GM23248 (cell line): Measurements from ENCODE around the gene ROBO2. TPM values are rescaled to one million over a fixed set of nuclear protein-coding genes. Genes with fewer than 3 reads are reported as not detected.

Experiments used
- DNase-seq: peaks from one replicate; pipeline ENCODE4 v3.0.0-alpha.2; 2015
- H2AFZ ChIP-seq: fragments of 200-600 bp; sonication (generic); 2 replicates; pipeline ENCODE4 v1.6.1; 2016; ENCODE audit warnings: antibody characterized with exemption
- H3F3A ChIP-seq: fragments of 200-600 bp; sonication (generic); 2 replicates; pipeline ENCODE4 v1.6.1; 2016; ENCODE audit warnings: mild to moderate bottlenecking, antibody characterized with exemption, mixed run types; ENCODE audit not compliant: insufficient read depth
- H3K27ac ChIP-seq: fragments of 200-600 bp; sonication (generic); 2 replicates; pipeline ENCODE4 v1.5.1; 2016; ENCODE audit warnings: mild to moderate bottlenecking
- H3K27me3 ChIP-seq: fragments of 200-600 bp; sonication (generic); replicated peaks from 2 replicates; pipeline ENCODE4 v1.6.1; 2016; ENCODE audit warnings: mild to moderate bottlenecking; ENCODE audit not compliant: insufficient read depth
- H3K36me3 ChIP-seq: fragments of 200-600 bp; sonication (generic); 2 replicates; pipeline ENCODE4 v1.6.1; 2016; ENCODE audit warnings: low read depth, mild to moderate bottlenecking
- H3K4me1 ChIP-seq: fragments of 200-600 bp; sonication (generic); 2 replicates; pipeline ENCODE4 v1.6.1; 2016; ENCODE audit warnings: mild to moderate bottlenecking; ENCODE audit not compliant: insufficient read depth
- H3K4me2 ChIP-seq: fragments of 200-600 bp; sonication (generic); one replicate; pipeline ENCODE4 v1.6.1; 2016; ENCODE audit warnings: mild to moderate bottlenecking; ENCODE audit not compliant: unreplicated experiment
- H3K4me3 ChIP-seq: fragments of 200-600 bp; sonication (generic); 2 replicates; pipeline ENCODE4 v1.5.1; 2016; ENCODE audit warnings: mild to moderate bottlenecking
- H3K79me2 ChIP-seq: fragments of 200-600 bp; sonication (generic); 2 replicates; pipeline ENCODE4 v1.6.1; 2016; ENCODE audit warnings: mild to moderate bottlenecking; ENCODE audit not compliant: insufficient read depth
- H3K9ac ChIP-seq: fragments of 200-600 bp; sonication (generic); 2 replicates; pipeline ENCODE4 v1.6.1; 2016; ENCODE audit warnings: mild to moderate bottlenecking
- H3K9me2 ChIP-seq: fragments of 200-600 bp; sonication (generic); 2 replicates; pipeline ENCODE4 v1.6.1; 2016; ENCODE audit warnings: mixed run types, mild to moderate bottlenecking, moderate library complexity; ENCODE audit not compliant: insufficient read depth
- H3K9me3 ChIP-seq: fragments of 200-600 bp; sonication (generic); one replicate; pipeline ENCODE4 v1.6.1; 2017; ENCODE audit warnings: low read depth
- H4K20me1 ChIP-seq: fragments of 200-600 bp; sonication (generic); 2 replicates; pipeline ENCODE4 v1.6.0; 2016; ENCODE audit not compliant: insufficient read depth
- EZH2 ChIP-seq: fragments of 200-600 bp; sonication (generic); IDR thresholded peaks from 2 replicates; pipeline ENCODE4 v1.6.1; 2018; ENCODE audit warnings: antibody characterized with exemption, mild to moderate bottlenecking; ENCODE audit not compliant: insufficient read depth, poor library complexity, severe bottlenecking
- EZH2phosphoT487 ChIP-seq: fragments of 200-600 bp; sonication (generic); IDR thresholded peaks from 2 replicates; pipeline ENCODE4 v1.6.1; 2018; ENCODE audit warnings: antibody characterized with exemption, moderate library complexity, mild to moderate bottlenecking, low read depth; ENCODE audit not compliant: insufficient read depth
- WGBS, 2 experiments: methylation state at CpG; one replicate each; pipeline ENCODE4 v1.1.6; 2015 to 2017; ENCODE audit warnings: low lambda C conversion rate in 2 of 2, low coverage in 1 of 2; ENCODE audit errors: missing lambda C conversion rate in 2 of 2; 5-methylcytosine and 5-hydroxymethylcytosine counted together
- in situ Hi-C: fragments of 300-500 bp; cut with MboI; formaldehyde crosslinking; loops from 2 replicates; pipeline ENCODE4 v1.15.0; 2020
- polyA plus RNA-seq: library from polyadenylated mRNA; unstranded; fragments of >200 nt; fragmentation: Nextera tagmentation; extraction: Ambion mirVana; gene quantifications from 2 replicates; pipeline ENCODE4 v1.2.1, GENCODE V29; 2016
- total RNA-seq: library from RNA; depleted of rRNA; stranded (reverse); fragments of >200 nt; shearing (Covaris generic); gene quantifications from 2 replicates; pipeline ENCODE4 v1.2.3, GENCODE V29; 2014

The ROBO2 gene
- total and polyA plus RNA-seq, 2 experiments from 2014 or later = under 0.01 to 0.05 TPM

- H4K20me1 ChIP-seq = no peaks in the 10 kb centered on the region
- H3K27me3 ChIP-seq = no peaks in the 10 kb centered on the region
- H3K79me2 ChIP-seq = no peaks in the 10 kb centered on the region
- H3K4me3 ChIP-seq = no peak overlapping the region
- H3K9ac ChIP-seq = no peak overlapping the region
- no peaks in the 10 kb centered on the region for H3F3A ChIP-seq
- no peak for TF ChIP-seq EZH2phosphoT487
- no peak for TF ChIP-seq EZH2
- H3K9me2 ChIP-seq = no peaks in the 10 kb centered on the region
- no peaks in the 10 kb centered on the region for H3K36me3 ChIP-seq
- H3K4me1 ChIP-seq = no peaks in the 10 kb centered on the region
- in situ Hi-C loops = no loop called here
- DNase-seq = no peak
- no peak overlapping the region for H3K27ac ChIP-seq
- H3K4me2 ChIP-seq = no peak overlapping the region
- no peaks in the 10 kb centered on the region for H3K9me3 ChIP-seq
- no peak overlapping the region for H2AFZ ChIP-seq
Measured at GRCh38 chr3:77426531-77426930, 386.6 kb downstream of the ROBO2 start.

GRCh38 chr3:77427528-77427927, 387.6 kb downstream of the ROBO2 start:
- no peaks in the 10 kb centered on the region for H4K20me1 ChIP-seq
- no peak overlapping the region for H3K4me3 ChIP-seq
- no peaks in the 10 kb centered on the region for H3K27me3 ChIP-seq
- H3K9me3 ChIP-seq = no peaks in the 10 kb centered on the region
- DNase-seq = no peak
- no peaks in the 10 kb centered on the region for H3F3A ChIP-seq
- no peak overlapping the region for H3K27ac ChIP-seq
- no peak overlapping the region for H3K9ac ChIP-seq
- H3K9me2 ChIP-seq = no peaks in the 10 kb centered on the region
- 79 to 82% methylated on average over 3 of the region's 3 CpGs for WGBS, 2 experiments
- TF ChIP-seq EZH2 = no peak
- no peak for TF ChIP-seq EZH2phosphoT487
- no peak overlapping the region for H2AFZ ChIP-seq
- no peaks in the 10 kb centered on the region for H3K36me3 ChIP-seq
- no peaks in the 10 kb centered on the region for H3K4me1 ChIP-seq
- H3K4me2 ChIP-seq = no peak overlapping the region
- H3K79me2 ChIP-seq = no peaks in the 10 kb centered on the region
- in situ Hi-C loops = no loop called here

GRCh38 chr3:77436908-77437307, 397.0 kb downstream of the ROBO2 start:
- H4K20me1 ChIP-seq = no peaks in the 10 kb centered on the region
- DNase-seq = no peak
- H3K9me2 ChIP-seq = no peaks in the 10 kb centered on the region
- no peak overlapping the region for H2AFZ ChIP-seq
- no peak overlapping the region for H3K4me2 ChIP-seq
- H3K27me3 ChIP-seq = no peaks in the 10 kb centered on the region
- H3K9me3 ChIP-seq = no peaks in the 10 kb centered on the region
- no peaks in the 10 kb centered on the region for H3K36me3 ChIP-seq
- no peak overlapping the region for H3K4me3 ChIP-seq
- H3K9ac ChIP-seq = no peak overlapping the region
- no peak overlapping the region for H3K27ac ChIP-seq
- no peaks in the 10 kb centered on the region; the same call in 1 of the 2 replicates for H3K4me1 ChIP-seq
- TF ChIP-seq EZH2 (no peak), EZH2phosphoT487 (no peak)
- no peaks in the 10 kb centered on the region for H3F3A ChIP-seq
- in situ Hi-C loops = no loop called here
- no peaks in the 10 kb centered on the region for H3K79me2 ChIP-seq

DNA sequence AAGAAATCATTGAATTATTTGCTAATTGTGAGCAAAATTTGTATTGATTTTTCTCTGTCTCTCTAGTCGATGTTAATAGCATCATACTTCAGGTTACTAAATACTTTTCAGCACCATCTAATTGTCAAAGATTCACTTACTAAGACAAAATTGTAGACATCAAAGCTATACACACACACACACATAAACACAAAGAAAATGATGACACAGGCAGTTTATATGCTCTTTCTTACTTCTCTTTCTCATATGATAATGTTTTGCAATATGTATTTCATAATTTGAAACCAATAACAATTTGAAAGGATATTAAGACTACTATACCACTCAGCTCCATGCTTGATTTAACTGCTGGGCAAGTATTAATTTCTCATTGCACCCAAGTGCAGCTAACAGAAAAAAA, 406.2 kb downstream of the ROBO2 start:
- in situ Hi-C loops = no loop called here
- H3K79me2 ChIP-seq = no peaks in the 10 kb centered on the region
- no peak overlapping the region for H2AFZ ChIP-seq
- DNase-seq = no peak
- TF ChIP-seq EZH2 (no peak), EZH2phosphoT487 (no peak)
- H4K20me1 ChIP-seq = no peaks in the 10 kb centered on the region
- H3K9ac ChIP-seq = no peak overlapping the region
- no peaks in the 10 kb centered on the region for H3K9me2 ChIP-seq
- H3K4me2 ChIP-seq = no peak overlapping the region
- H3F3A ChIP-seq = no peaks in the 10 kb centered on the region
- 9 to 11% methylated on average over 1 of the region's 1 CpG for WGBS, 2 experiments
- H3K9me3 ChIP-seq = no peaks in the 10 kb centered on the region
- no peak overlapping the region for H3K27ac ChIP-seq
- no peaks in the 10 kb centered on the region for H3K36me3 ChIP-seq
- no peaks in the 10 kb centered on the region for H3K4me1 ChIP-seq
- no peak overlapping the region for H3K4me3 ChIP-seq
- no peaks in the 10 kb centered on the region for H3K27me3 ChIP-seq

DNA sequence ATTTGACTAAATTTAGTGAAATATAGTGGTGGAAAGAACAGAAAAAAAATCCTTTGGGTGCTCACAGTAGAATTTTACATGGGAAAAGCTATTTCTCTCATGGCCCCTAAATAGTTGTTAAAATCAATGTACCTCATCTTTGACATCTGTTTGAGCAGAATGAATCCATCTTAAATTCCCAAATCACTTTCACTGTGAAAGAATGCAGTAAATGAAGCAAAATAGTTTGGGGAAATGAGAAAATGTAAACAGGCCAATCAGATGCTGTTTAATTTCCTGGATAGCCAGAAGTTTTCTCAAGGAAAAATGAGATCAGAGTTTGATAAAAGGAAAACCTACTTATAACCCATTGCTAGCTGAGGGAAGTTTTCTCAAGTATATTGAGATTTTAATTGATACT, 406.9 kb downstream of the ROBO2 start:
- no peaks in the 10 kb centered on the region for H3K27me3 ChIP-seq
- no peaks in the 10 kb centered on the region for H3K9me2 ChIP-seq
- H3K36me3 ChIP-seq = no peaks in the 10 kb centered on the region
- H3K9me3 ChIP-seq = no peaks in the 10 kb centered on the region
- H3K4me2 ChIP-seq = no peak overlapping the region
- H3K9ac ChIP-seq = no peak overlapping the region
- no peaks in the 10 kb centered on the region for H4K20me1 ChIP-seq
- no peak for DNase-seq
- H3K79me2 ChIP-seq = no peaks in the 10 kb centered on the region
- H3K4me3 ChIP-seq = no peak overlapping the region
- no peak overlapping the region for H2AFZ ChIP-seq
- H3F3A ChIP-seq = no peaks in the 10 kb centered on the region
- TF ChIP-seq EZH2 (no peak), EZH2phosphoT487 (no peak)
- H3K27ac ChIP-seq = no peak overlapping the region
- no peaks in the 10 kb centered on the region for H3K4me1 ChIP-seq
- in situ Hi-C loops = no loop called here
